ENCODE results near the gene TMC8. TPM values are rescaled to one million over a fixed set of nuclear protein-coding genes. Genes with fewer than 3 reads are reported as not detected.

The TMC8 gene
- total and polyA plus RNA-seq, 2 donors (not counting 3 experiments of a cell fraction or from before 2014, with no cell fraction given), result 0.07 to 1.3 TPM

DNA sequence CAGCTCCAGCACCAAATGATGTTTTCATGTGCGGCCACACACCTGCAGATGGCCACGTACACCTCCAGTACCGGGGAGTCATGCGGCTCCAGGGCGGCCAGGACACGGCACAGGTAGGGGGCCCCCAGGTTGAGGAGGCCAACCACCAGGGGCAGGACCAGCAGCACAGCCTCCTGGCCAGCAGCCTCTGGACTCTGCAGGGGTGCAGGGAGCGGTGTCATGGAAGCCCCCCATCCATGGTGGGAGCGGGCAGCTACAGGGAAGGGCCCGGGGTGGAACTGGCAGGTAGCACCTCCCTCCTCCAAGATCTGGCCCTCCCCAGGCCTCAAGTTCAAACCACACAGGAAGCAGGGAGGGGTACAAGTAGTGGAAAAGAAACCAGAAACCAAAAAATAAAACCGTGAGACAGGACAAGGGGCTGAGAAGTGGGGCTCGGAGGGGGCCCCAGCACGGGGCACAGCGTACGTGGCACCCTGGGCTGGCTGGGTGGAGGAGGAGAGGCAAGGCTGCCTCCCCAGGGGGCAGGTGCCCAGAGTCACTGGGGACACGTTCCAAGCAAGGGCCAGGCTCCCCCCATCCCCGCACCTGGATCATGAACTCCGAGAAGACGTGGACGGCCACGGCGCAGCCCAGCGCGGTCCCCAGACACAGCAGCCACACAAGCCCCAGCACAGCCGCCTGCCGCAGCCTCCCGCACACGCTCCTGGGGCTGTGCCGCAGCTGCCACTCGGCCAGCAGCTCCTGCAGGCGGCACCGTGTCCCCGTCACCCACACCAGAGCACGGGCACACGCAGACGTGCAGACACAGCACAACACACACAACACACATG is 9.4 kb upstream of the TMC8 start:
- no peak overlapping the region for H3K4me3 ChIP-seq (replicated peaks in 1 of 3; ENCODE audit: insufficient read depth in 1 of 3, low read depth in 1 of 3, low read length in 3 of 3)
- BruUV-seq (replicated peaks), result no TSS peak
- H3K79me2 ChIP-seq (ENCODE audit: control insufficient read depth, insufficient read depth, low read length), result no peaks in the 10 kb centered on the region
- H3K36me3 ChIP-seq (ENCODE audit: control insufficient read depth in 2 of 2, extremely low read depth in 1 of 2, insufficient read depth in 2 of 2, low read length in 2 of 2), result peaks cover 0 to 14% of the 10 kb centered on the region in 2 experiments
- no peak for DNase-seq (ENCODE audit: low read depth, low spot score)
- no peak overlapping the region for H3K27ac ChIP-seq (ENCODE audit: insufficient read depth, low read depth, low read length)
- H3K9ac ChIP-seq (replicated peaks; ENCODE audit: extremely low read depth, insufficient read depth, low read length), result no peak overlapping the region
- ChIA-PET POLR2A (no interaction called here), CTCF (interaction anchor here (1.2 to 4.8 kb wide), 3 partner anchors 8 to 130 kb away, joined by 3 to 17 read pairs (median 5); no protein-coding TSS in a partner anchor)
- no peak overlapping the region for H3K4me2 ChIP-seq (ENCODE audit: insufficient read depth, low read length)
- H3K4me1 ChIP-seq (ENCODE audit: control insufficient read depth, extremely low read depth, insufficient read depth, low read length), result no peaks in the 10 kb centered on the region
- intact Hi-C loops (cut with micrococcal nuclease) (no loop called here), dilution Hi-C loops (cut with MboI; ENCODE audit: extremely low pct_ligation_motif_present, low sequenced_read_pairs) (no loop called here)
- H2AFZ ChIP-seq (ENCODE audit: low read depth, low read length), result no peak overlapping the region
- FAIRE-seq, result no peak
- no peaks in the 10 kb centered on the region for H3K27me3 ChIP-seq (ENCODE audit: control insufficient read depth in 2 of 2, insufficient read depth in 2 of 2, low read length in 2 of 2)
- H3K9me1 ChIP-seq (replicated peaks; ENCODE audit: control insufficient read depth, extremely low read depth, insufficient read depth, low read length), result no peaks in the 10 kb centered on the region
- H3K9me3 ChIP-seq (replicated peaks; ENCODE audit: control insufficient read depth, insufficient read depth, low read length), result no peaks in the 10 kb centered on the region
- TF ChIP-seq, protein P1, sequence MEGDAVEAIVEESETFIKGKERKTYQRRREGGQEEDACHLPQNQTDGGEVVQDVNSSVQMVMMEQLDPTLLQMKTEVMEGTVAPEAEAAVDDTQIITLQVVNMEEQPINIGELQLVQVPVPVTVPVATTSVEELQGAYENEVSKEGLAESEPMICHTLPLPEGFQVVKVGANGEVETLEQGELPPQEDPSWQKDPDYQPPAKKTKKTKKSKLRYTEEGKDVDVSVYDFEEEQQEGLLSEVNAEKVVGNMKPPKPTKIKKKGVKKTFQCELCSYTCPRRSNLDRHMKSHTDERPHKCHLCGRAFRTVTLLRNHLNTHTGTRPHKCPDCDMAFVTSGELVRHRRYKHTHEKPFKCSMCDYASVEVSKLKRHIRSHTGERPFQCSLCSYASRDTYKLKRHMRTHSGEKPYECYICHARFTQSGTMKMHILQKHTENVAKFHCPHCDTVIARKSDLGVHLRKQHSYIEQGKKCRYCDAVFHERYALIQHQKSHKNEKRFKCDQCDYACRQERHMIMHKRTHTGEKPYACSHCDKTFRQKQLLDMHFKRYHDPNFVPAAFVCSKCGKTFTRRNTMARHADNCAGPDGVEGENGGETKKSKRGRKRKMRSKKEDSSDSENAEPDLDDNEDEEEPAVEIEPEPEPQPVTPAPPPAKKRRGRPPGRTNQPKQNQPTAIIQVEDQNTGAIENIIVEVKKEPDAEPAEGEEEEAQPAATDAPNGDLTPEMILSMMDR (IDR thresholded peaks at IDR 0.05; ENCODE audit: extremely low read depth in 1 of 2, insufficient read depth in 1 of 2, low read depth in 1 of 2, low read length in 2 of 2), result no peak
- TF ChIP-seq, protein P2, sequence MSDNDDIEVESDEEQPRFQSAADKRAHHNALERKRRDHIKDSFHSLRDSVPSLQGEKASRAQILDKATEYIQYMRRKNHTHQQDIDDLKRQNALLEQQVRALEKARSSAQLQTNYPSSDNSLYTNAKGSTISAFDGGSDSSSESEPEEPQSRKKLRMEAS (IDR thresholded peaks at IDR 0.05; ENCODE audit: insufficient read depth, insufficient read length), result no peak
- TF ChIP-seq GATA2 (IDR thresholded peaks at IDR 0.05; ENCODE audit: insufficient read depth, insufficient read length, low read depth, low read length) (no peak), JUN (IDR thresholded peaks at IDR 0.05; ENCODE audit: borderline replicate concordance, insufficient read depth, insufficient read length, low read depth) (no peak), MYC (IDR thresholded peaks at IDR 0.05; ENCODE audit: low read depth, low read length) (no peak), POLR2AphosphoS5 (IDR thresholded peaks at IDR 0.05; ENCODE audit: insufficient read depth, low read depth, low read length) (no peak), EZH2 (IDR thresholded peaks at IDR 0.05; ENCODE audit: borderline replicate concordance, low read depth, low read length, severe bottlenecking) (no peak), POLR2A (IDR thresholded peaks at IDR 0.05; ENCODE audit: low read depth, low read length) (no peak), FOS (IDR thresholded peaks at IDR 0.05; ENCODE audit: borderline replicate concordance, insufficient read depth, low read length) (no peak)
- no peaks in the 10 kb centered on the region for H4K20me1 ChIP-seq (replicated peaks; ENCODE audit: control insufficient read depth, extremely low read depth, insufficient read depth, low read length)
